ENCODE results near the gene PMFBP1. TPM values are rescaled to one million over a fixed set of nuclear protein-coding genes. Genes with fewer than 3 reads are reported as not detected.

The PMFBP1 gene
- total and polyA plus RNA-seq, 2 experiments from 2014 or later = 2.6 to 3.3 TPM

DNA sequence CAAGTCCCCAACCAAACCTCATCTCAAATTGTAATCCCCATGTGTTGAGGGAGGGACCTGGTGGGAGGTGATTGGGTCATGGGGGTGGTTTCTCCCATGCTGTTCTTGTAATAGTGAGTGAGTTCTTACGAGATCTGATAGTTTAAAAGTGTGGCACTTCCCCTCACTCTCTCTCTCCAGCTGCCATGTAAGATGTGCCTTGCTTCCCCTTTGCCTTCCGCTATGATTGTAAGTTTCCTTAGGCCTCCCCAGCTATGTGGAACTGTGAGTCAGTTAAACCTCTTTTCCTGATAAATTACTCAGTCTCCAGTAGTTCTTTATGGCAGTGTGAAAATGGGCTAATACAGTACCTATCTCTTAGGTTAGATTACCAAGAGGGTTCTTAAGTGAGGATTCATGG, 5.8 kb downstream of the PMFBP1 start:
- H3K4me3 ChIP-seq = no peak overlapping the region
- Mint-ChIP-seq H3K27me3 (ENCODE audit: insufficient read depth, low read depth, poor library complexity) (no peaks in the 10 kb centered on the region), H3K4me3 (no peak overlapping the region), H3K4me1 (peaks cover 14% of the 10 kb centered on the region), H3K27ac (no peak overlapping the region), H3K36me3 (ENCODE audit: low read depth) (peaks cover 4% of the 10 kb centered on the region; the same call in 2 of the 3 replicates), H3K9me3 (peaks cover 5% of the 10 kb centered on the region)
- peaks cover 8% of the 10 kb centered on the region; the same call in 1 of the 2 replicates for H3K9me2 ChIP-seq (ENCODE audit: insufficient read depth)
- H2AFZ ChIP-seq = no peak overlapping the region
- H3K27me3 ChIP-seq (ENCODE audit: insufficient read depth) = no peaks in the 10 kb centered on the region
- H3F3A ChIP-seq (replicated peaks; ENCODE audit: low read depth) = no peaks in the 10 kb centered on the region
- no peaks in the 10 kb centered on the region for H3K36me3 ChIP-seq (ENCODE audit: insufficient read depth)
- no peak for DNase-seq (ENCODE audit: low spot score)
- no peaks in the 10 kb centered on the region for H4K20me1 ChIP-seq (replicated peaks; ENCODE audit: insufficient read depth)
- no peak overlapping the region for H3K4me2 ChIP-seq
- ATAC-seq = no peak
- TF ChIP-seq EZH2 (IDR thresholded peaks at IDR 0.05; ENCODE audit: low read depth, unreplicated experiment) (no peak), EZH2phosphoT487 (IDR thresholded peaks at IDR 0.05; ENCODE audit: unreplicated experiment) (no peak), NANOG (IDR thresholded peaks at IDR 0.05; ENCODE audit: borderline replicate concordance) (no peak), ZNF331 (CRISPR knock-in tag; IDR thresholded peaks at IDR 0.05; ENCODE audit: low read depth) (no peak), CREB1 (CRISPR knock-in tag; IDR thresholded peaks at IDR 0.05; ENCODE audit: low read depth) (no peak), STAT1 (IDR thresholded peaks at IDR 0.05; ENCODE audit: unreplicated experiment) (no peak), CTCF (conservative IDR thresholded peaks at IDR 0.05; ENCODE audit: low read depth in 2 of 2) (no peak)
- TF ChIP-seq, protein P1, sequence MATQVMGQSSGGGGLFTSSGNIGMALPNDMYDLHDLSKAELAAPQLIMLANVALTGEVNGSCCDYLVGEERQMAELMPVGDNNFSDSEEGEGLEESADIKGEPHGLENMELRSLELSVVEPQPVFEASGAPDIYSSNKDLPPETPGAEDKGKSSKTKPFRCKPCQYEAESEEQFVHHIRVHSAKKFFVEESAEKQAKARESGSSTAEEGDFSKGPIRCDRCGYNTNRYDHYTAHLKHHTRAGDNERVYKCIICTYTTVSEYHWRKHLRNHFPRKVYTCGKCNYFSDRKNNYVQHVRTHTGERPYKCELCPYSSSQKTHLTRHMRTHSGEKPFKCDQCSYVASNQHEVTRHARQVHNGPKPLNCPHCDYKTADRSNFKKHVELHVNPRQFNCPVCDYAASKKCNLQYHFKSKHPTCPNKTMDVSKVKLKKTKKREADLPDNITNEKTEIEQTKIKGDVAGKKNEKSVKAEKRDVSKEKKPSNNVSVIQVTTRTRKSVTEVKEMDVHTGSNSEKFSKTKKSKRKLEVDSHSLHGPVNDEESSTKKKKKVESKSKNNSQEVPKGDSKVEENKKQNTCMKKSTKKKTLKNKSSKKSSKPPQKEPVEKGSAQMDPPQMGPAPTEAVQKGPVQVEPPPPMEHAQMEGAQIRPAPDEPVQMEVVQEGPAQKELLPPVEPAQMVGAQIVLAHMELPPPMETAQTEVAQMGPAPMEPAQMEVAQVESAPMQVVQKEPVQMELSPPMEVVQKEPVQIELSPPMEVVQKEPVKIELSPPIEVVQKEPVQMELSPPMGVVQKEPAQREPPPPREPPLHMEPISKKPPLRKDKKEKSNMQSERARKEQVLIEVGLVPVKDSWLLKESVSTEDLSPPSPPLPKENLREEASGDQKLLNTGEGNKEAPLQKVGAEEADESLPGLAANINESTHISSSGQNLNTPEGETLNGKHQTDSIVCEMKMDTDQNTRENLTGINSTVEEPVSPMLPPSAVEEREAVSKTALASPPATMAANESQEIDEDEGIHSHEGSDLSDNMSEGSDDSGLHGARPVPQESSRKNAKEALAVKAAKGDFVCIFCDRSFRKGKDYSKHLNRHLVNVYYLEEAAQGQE (IDR thresholded peaks at IDR 0.05; ENCODE audit: unreplicated experiment) = no peak
- H3K27ac ChIP-seq (ENCODE audit: low read depth) = no peak overlapping the region
- no peaks in the 10 kb centered on the region for H3K79me2 ChIP-seq (replicated peaks; ENCODE audit: insufficient read depth)
- H3K4me1 ChIP-seq (ENCODE audit: insufficient read depth) = peaks cover 17% of the 10 kb centered on the region

DNA sequence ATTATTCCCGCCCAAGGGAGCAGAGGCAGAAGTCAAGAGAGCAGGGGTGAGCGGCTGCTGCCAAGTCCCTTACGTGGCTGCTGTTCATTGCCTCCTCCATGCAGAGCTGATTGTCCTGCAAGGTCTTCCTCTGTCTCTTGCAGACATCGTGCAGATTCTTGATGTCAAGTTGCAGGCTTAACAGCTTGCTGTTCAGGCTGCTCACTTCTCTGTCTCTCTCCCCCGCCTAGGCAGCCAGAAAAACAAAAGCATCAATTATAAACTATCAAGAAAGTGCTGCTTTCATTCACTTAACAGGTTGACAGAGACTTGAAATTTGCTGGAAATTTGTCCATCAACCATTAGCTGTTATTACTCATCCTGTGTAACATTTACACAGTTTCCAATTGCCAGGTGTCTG, 7.3 kb downstream of the PMFBP1 start:
- Histone ChIP-seq H3K27me3 (ENCODE audit: insufficient read depth) (no peaks in the 10 kb centered on the region), H3K27ac (ENCODE audit: low read depth) (no peak overlapping the region), H3K4me1 (ENCODE audit: insufficient read depth) (peaks cover 17% of the 10 kb centered on the region), H3K79me2 (replicated peaks; ENCODE audit: insufficient read depth) (no peaks in the 10 kb centered on the region), H2AFZ (no peak overlapping the region), H3K4me2 (no peak overlapping the region), H3K36me3 (ENCODE audit: insufficient read depth) (no peaks in the 10 kb centered on the region), H3F3A (replicated peaks; ENCODE audit: low read depth) (no peaks in the 10 kb centered on the region), H4K20me1 (replicated peaks; ENCODE audit: insufficient read depth) (no peaks in the 10 kb centered on the region), H3K9me2 (ENCODE audit: insufficient read depth) (peaks cover 8% of the 10 kb centered on the region; the same call in 1 of the 2 replicates), H3K4me3 (no peak overlapping the region)
- Mint-ChIP-seq H3K27me3 (ENCODE audit: insufficient read depth, low read depth, poor library complexity) (no peaks in the 10 kb centered on the region), H3K27ac (no peak overlapping the region), H3K9me3 (peaks cover 5% of the 10 kb centered on the region), H3K4me1 (peaks cover 14% of the 10 kb centered on the region), H3K36me3 (ENCODE audit: low read depth) (peaks cover 4% of the 10 kb centered on the region; the same call in 2 of the 3 replicates), H3K4me3 (no peak overlapping the region)
- ATAC-seq (no peak), DNase-seq (ENCODE audit: low spot score) (no peak)
- TF ChIP-seq CREB1 (CRISPR knock-in tag; IDR thresholded peaks at IDR 0.05; ENCODE audit: low read depth) (no peak), EZH2phosphoT487 (IDR thresholded peaks at IDR 0.05; ENCODE audit: unreplicated experiment) (no peak)
- TF ChIP-seq, protein P2, sequence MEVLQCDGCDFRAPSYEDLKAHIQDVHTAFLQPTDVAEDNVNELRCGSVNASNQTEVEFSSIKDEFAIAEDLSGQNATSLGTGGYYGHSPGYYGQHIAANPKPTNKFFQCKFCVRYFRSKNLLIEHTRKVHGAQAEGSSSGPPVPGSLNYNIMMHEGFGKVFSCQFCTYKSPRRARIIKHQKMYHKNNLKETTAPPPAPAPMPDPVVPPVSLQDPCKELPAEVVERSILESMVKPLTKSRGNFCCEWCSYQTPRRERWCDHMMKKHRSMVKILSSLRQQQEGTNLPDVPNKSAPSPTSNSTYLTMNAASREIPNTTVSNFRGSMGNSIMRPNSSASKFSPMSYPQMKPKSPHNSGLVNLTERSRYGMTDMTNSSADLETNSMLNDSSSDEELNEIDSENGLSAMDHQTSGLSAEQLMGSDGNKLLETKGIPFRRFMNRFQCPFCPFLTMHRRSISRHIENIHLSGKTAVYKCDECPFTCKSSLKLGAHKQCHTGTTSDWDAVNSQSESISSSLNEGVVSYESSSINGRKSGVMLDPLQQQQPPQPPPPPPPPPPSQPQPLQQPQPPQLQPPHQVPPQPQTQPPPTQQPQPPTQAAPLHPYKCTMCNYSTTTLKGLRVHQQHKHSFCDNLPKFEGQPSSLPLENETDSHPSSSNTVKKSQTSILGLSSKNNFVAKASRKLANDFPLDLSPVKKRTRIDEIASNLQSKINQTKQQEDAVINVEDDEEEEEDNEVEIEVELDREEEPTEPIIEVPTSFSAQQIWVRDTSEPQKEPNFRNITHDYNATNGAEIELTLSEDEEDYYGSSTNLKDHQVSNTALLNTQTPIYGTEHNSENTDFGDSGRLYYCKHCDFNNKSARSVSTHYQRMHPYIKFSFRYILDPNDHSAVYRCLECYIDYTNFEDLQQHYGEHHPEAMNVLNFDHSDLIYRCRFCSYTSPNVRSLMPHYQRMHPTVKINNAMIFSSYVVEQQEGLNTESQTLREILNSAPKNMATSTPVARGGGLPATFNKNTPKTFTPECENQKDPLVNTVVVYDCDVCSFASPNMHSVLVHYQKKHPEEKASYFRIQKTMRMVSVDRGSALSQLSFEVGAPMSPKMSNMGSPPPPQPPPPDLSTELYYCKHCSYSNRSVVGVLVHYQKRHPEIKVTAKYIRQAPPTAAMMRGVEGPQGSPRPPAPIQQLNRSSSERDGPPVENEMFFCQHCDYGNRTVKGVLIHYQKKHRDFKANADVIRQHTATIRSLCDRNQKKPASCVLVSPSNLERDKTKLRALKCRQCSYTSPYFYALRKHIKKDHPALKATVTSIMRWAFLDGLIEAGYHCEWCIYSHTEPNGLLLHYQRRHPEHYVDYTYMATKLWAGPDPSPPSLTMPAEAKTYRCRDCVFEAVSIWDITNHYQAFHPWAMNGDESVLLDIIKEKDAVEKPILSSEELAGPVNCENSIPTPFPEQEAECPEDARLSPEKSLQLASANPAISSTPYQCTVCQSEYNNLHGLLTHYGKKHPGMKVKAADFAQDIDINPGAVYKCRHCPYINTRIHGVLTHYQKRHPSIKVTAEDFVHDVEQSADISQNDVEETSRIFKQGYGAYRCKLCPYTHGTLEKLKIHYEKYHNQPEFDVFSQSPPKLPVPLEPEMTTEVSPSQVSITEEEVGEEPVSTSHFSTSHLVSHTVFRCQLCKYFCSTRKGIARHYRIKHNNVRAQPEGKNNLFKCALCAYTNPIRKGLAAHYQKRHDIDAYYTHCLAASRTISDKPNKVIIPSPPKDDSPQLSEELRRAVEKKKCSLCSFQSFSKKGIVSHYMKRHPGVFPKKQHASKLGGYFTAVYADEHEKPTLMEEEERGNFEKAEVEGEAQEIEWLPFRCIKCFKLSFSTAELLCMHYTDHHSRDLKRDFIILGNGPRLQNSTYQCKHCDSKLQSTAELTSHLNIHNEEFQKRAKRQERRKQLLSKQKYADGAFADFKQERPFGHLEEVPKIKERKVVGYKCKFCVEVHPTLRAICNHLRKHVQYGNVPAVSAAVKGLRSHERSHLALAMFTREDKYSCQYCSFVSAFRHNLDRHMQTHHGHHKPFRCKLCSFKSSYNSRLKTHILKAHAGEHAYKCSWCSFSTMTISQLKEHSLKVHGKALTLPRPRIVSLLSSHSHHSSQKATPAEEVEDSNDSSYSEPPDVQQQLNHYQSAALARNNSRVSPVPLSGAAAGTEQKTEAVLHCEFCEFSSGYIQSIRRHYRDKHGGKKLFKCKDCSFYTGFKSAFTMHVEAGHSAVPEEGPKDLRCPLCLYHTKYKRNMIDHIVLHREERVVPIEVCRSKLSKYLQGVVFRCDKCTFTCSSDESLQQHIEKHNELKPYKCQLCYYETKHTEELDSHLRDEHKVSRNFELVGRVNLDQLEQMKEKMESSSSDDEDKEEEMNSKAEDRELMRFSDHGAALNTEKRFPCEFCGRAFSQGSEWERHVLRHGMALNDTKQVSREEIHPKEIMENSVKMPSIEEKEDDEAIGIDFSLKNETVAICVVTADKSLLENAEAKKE (CRISPR knock-in tag; IDR thresholded peaks at IDR 0.05) = no peak
